Measurements from ENCODE around the gene DCX.

DNA sequence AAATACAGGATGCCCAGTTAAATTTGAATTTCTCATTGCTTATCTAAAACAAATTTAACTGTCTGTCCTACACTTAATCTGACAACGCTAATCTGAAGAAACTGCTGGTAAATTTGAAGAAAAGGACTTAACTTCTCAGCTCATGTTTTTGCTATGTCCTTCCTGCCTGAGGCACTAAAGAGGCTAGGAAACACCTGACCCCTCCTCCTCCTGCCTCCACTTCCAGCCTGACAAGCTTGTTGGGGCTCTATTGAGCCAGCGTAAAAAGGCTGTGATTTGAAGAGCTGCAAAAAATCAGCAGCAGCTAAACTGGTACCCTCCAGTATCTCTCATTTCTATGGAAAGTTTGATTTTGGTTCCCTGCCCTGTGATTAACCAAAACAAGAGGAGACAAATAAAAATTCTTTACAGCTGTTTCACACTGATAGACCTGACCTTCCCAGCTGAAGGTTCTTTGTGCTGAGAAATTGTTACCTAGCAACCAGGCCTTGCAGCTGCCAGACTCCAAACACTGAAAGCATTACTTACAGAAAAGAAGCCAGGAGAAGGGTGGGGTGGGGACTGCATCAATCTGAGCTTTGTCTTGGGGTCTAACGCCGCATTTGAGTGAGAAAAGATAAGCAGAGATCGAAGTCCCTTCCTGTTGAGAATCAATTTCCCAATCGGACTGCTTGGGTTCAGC is 35.0 kb downstream of the DCX start:
- TF ChIP-seq RELA (CRISPR knock-in tag; IDR thresholded peaks at IDR 0.05), result no peak
- no peak for TF ChIP-seq ZNF12 (CRISPR knock-in tag; IDR thresholded peaks at IDR 0.05)
- no peak for TF ChIP-seq ETV6 (CRISPR knock-in tag; conservative IDR thresholded peaks at IDR 0.05)
- TF ChIP-seq NFIC (IDR thresholded peaks at IDR 0.05; ENCODE audit: low read length), result no peak

Data from HepG2 (cell line).